GM21528 (cell line): ENCODE measurements around the gene MBD3.
A peak's percentile ranks its signal among the peaks of the same experiment; 100 is the strongest.

ENCODE experiments used
- ATAC-seq: cut with Tn5 transposase; IDR thresholded peaks from one replicate; pipeline ENCODE4 v1.9.1; 2021; ENCODE audit warnings: mild to moderate bottlenecking, moderate library complexity; ENCODE audit not compliant: unreplicated experiment, low FRiP score

The MBD3 gene

GRCh38 chr19:1619703-1620102 lies 27.0 kb upstream of the MBD3 start:
- ATAC-seq, result no peak

- no peak for ATAC-seq
These were observed 26.4 kb upstream of the MBD3 start for GRCh38 chr19:1619094-1619439.

- no peak for ATAC-seq
These were observed 25.8 kb upstream of the MBD3 start for GRCh38 chr19:1618157-1619093.

GRCh38 chr19:1616875-1617274 lies 24.2 kb upstream of the MBD3 start:
- no peak for ATAC-seq

GRCh38 chr19:1616396-1616795 lies 23.7 kb upstream of the MBD3 start:
- no peak for ATAC-seq

- no peak for ATAC-seq
These were observed 22.6 kb upstream of the MBD3 start for GRCh38 chr19:1615156-1615765.

- ATAC-seq, result no peak
These were observed 21.3 kb upstream of the MBD3 start for GRCh38 chr19:1613808-1614570.

- ATAC-seq, result no peak
These were observed 20.5 kb upstream of the MBD3 start for GRCh38 chr19:1613146-1613545.

GRCh38 chr19:1612114-1613086 lies 19.7 kb upstream of the MBD3 start:
- no peak for ATAC-seq

- ATAC-seq, result no peak
These were observed 18.7 kb upstream of the MBD3 start for GRCh38 chr19:1611353-1611752.

GRCh38 chr19:1610579-1610978 lies 17.9 kb upstream of the MBD3 start:
- no peak for ATAC-seq

- no peak for ATAC-seq
These were observed 17.2 kb upstream of the MBD3 start for GRCh38 chr19:1609680-1610474.

GRCh38 chr19:1609103-1609396 lies 16.4 kb upstream of the MBD3 start:
- no peak for ATAC-seq

GRCh38 chr19:1608359-1609102 lies 15.9 kb upstream of the MBD3 start:
- ATAC-seq, result no peak

- no peak for ATAC-seq
These were observed 13.5 kb upstream of the MBD3 start for GRCh38 chr19:1606138-1606651.

GRCh38 chr19:1605236-1606137 lies 12.8 kb upstream of the MBD3 start, which contains the start of gene UQCR11:
Gene UQCR11 (minus strand): TSS chr19:1605462. CDS start chr19:1605409, 53 bp downstream.
- ATAC-seq, result peak; percentile 72

- ATAC-seq, result no peak
These were observed 9.5 kb upstream of the MBD3 start for GRCh38 chr19:1602091-1602707.
